GM18502 (cell line): ENCODE data around the gene DDX42.
"Not testable (repeated sequence)": the region's sequence is repeated elsewhere in the genome, so short reads cannot be mapped to it uniquely, and the experiment has no call there.

Experiments
- ATAC-seq: cut with Tn5 transposase; IDR thresholded peaks from one replicate; pipeline ENCODE4 v1.9.1; 2021; ENCODE audit warnings: mild to moderate bottlenecking; ENCODE audit not compliant: unreplicated experiment, poor library complexity

The DDX42 gene

DNA sequence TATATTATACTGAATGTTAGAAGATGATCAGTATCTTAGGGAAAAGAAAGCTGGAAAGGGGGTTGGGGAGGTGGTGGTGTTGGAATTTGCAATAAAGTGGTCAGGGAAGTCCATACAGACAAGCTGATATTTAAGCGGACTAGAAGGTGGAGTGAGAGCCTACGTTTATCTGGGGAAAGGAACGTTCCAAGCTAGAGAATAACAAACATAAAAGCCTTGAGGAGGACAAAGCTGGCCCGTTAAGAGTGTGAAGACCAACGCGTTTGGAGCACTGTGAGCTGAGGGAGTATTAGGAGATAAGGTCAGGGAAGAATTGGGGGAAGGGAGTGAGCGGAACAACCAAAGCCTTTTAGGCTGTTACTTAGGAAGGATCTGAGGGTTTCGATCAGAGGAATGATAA lies 1.4 kb downstream of the DDX42 start:
- no peak for ATAC-seq

- ATAC-seq: no peak
Measured at GRCh38 chr17:63780507-63780906, 6.5 kb downstream of the DDX42 start.

- no peak for ATAC-seq
Measured at GRCh38 chr17:63780928-63781327, 7.0 kb downstream of the DDX42 start.

GRCh38 chr17:63783522-63783921 lies 9.6 kb downstream of the DDX42 start:
- ATAC-seq: no peak

GRCh38 chr17:63785556-63785955 lies 11.6 kb downstream of the DDX42 start:
- no peak for ATAC-seq

DNA sequence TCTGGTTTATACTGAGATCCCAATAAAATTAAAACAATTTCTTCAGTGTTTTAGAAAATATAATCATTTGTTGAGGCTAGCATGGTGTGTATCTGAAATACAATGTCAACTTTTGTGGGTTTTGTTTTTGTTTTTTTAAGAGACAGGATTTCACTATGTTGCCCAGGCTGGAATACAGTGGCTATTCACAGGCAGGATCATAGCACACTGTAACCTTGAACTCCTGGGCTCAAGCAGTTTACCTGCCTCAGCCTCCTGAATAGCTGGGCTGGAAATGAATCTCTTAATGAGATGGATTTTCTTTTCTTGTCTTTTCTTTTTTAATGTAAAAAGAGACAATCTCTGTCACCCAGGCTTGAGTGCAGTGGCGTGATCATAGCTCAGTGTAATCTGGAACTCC lies 12.1 kb downstream of the DDX42 start:
- ATAC-seq: no peak

GRCh38 chr17:63786971-63787711 lies 13.2 kb downstream of the DDX42 start:
- no peak for ATAC-seq

DNA sequence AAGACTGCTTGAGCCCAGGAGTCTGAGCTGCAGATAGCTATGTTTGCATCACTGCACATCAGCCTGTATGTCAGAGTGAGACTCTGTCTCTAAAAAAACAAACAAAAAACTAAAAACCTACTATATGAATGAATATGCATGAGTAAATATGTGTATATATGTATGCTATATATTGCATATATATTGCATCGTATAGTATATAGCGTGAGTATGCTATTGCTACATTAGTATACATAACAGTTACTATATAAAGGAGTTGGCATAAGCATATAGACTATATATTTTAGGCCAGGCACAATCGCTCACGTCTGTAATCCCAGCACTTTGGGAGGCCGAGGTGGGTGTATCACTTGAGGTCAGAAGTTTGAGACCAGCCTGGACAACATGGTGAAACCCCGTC lies 16.1 kb downstream of the DDX42 start:
- ATAC-seq: no peak

GRCh38 chr17:63792055-63792729 lies 18.2 kb downstream of the DDX42 start:
- ATAC-seq: no peak

DNA sequence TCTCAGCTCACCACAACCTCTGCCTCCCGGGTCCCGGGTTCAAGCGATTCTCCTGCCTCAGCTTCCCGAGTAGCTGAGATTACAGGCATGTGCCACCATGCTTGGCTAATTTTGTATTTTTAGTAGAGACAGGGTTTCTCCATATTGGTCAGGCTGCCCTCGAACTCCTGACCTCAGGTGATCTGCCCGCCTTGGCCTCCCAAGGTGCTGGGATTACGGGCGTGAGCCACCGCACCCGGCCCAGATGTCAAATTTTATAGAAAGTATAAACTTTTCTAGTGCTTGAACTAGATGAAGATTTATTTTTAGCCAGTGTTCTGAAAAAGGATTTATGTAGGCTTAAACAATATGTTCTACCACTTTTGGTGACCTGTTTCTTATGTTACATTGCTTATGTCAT lies 22.4 kb downstream of the DDX42 start:
- not testable (repeated sequence) for ATAC-seq

- no peak for ATAC-seq
Measured at GRCh38 chr17:63798572-63799106, 24.7 kb downstream of the DDX42 start.

DNA sequence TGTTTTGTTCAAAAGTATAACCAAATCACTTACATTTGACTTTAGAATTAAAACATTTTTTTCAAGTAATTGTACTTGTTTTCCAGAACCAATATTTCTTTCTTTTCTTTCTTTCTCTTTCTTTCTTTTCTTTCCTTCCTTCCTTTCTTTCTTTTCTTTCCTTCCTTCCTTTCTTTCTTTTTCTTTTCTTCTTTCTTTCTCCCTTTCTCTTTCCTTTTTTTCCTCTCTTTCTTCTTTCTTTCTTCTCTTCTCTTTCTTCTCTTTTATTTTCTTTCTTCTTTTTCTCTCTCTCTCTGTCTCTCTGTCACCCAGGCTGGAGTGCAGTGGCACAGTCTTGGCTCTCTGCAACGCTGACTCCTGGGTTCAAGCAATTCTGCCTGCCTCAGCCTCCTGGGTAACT lies 26.8 kb downstream of the DDX42 start:
- no peak for ATAC-seq

- ATAC-seq: no peak
Measured at GRCh38 chr17:63804328-63804727, 30.4 kb downstream of the DDX42 start.

GRCh38 chr17:63805591-63805990 lies 31.6 kb downstream of the DDX42 start:
- ATAC-seq: no peak

GRCh38 chr17:63809970-63810369 lies 36.0 kb downstream of the DDX42 start:
- ATAC-seq: no peak

- no peak for ATAC-seq
Measured at GRCh38 chr17:63816123-63816522, 42.2 kb downstream of the DDX42 start.

GRCh38 chr17:63816669-63817068 lies 42.7 kb downstream of the DDX42 start:
- ATAC-seq: no peak

GRCh38 chr17:63817736-63818385 lies 43.9 kb downstream of the DDX42 start:
- ATAC-seq: no peak

DNA sequence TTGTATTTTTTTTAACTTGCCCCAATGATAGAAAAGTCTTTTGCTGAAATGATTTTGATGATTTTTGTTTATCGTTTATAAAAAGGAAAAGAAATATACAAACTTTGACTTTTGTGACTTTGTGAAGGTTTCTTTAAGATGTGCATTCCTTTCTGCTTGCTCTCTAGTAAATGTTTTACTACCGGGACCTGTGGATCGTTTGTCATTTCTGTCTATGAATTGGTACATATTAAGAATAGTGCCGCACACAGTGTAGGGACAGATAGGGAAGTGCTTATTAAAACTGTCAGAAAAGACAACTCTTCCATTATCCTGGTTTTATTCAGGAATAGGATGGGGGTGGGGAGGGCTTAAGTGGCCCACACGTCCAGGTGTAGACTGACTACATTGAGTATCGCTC lies 45.2 kb downstream of the DDX42 start:
- no peak for ATAC-seq

DNA sequence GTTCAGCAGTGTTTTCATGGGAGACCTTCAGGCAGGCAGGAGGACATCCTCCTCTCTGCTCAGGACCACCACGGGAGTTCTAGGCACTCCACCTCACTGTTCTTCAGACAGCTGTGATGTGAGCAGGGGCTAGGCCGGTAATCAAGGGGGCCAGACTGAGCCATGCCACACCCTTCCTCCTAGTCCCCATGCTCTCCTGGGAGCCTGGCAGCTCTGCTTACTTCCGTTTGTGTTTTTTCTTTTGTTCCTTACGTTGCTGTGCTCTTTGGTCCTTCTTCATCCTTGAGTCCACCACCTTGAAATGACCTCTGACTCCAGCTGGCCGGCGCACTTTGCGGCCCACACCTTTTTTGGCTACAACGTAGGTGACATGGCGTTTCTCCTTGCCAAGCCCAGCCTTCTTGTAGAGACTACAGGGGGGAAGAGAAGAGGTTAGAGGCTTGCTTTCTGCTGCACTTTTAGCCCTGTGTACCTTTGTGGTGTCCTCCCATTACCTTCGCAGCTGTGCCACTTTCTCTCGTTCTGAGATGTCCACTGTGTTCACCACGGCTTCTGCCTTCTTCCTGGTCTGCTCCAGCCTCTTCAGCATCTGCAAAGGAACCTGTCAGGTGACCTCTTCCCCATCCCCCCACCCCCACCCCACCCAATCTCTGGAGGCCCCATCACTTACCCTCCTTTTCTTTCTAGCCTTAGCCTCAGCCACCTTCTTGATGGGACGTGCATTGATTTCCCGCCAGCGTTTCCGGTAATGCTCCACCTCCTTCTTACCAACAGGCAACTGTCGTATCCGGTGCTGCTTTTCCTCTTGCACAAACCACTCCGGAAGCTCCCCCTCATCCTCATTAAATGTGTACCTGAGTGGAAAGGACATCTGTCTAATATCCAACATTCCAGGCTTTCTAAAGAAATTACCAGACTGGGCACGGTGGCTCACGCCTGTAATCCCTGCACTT lies 45.9 kb downstream of the DDX42 start:
- no peak for ATAC-seq
